Endodermal cell (in vitro differentiated cells): Measurements from ENCODE around the gene PMCH. TPM values are rescaled to one million over a fixed set of nuclear protein-coding genes. Genes with fewer than 3 reads are reported as not detected.

Experiments
- DNase-seq: peaks from one replicate; pipeline ENCODE4 v3.0.0-alpha.2; 2017
- H3K27ac ChIP-seq: 2 replicates; pipeline ENCODE4 v1.5.1; 2013; ENCODE audit warnings: mild to moderate bottlenecking, low read depth, low read length, moderate library complexity
- H3K27me3 ChIP-seq: 2 replicates; pipeline ENCODE4 v1.6.1; 2013; ENCODE audit warnings: mild to moderate bottlenecking, low read length, moderate library complexity; ENCODE audit not compliant: insufficient read depth, control insufficient read depth, poor library complexity, severe bottlenecking
- H3K36me3 ChIP-seq: 2 replicates; pipeline ENCODE4 v1.7.0; 2013; ENCODE audit warnings: mild to moderate bottlenecking, low read length, moderate library complexity; ENCODE audit not compliant: control insufficient read depth, insufficient read depth
- H3K4me1 ChIP-seq: one replicate; pipeline ENCODE4 v1.7.0; 2013; ENCODE audit warnings: low read length; ENCODE audit not compliant: control insufficient read depth, insufficient read depth
- H3K4me3 ChIP-seq: 2 replicates; pipeline ENCODE4 v1.5.1; 2013; ENCODE audit warnings: mild to moderate bottlenecking, low read length, moderate library complexity
- H3K9ac ChIP-seq: 2 replicates; pipeline ENCODE4 v1.6.1; 2013; ENCODE audit warnings: mild to moderate bottlenecking, low read length, moderate library complexity; ENCODE audit not compliant: poor library complexity, severe bottlenecking; ENCODE audit errors: extremely low read depth
- H3K9me3 ChIP-seq: 2 replicates; pipeline ENCODE4 v1.6.1; 2013; ENCODE audit warnings: mild to moderate bottlenecking, low read length, moderate library complexity; ENCODE audit not compliant: control insufficient read depth
- H3K27ac Mint-ChIP-seq: 2 replicates; pipeline ENCODE4 v1.8.0; 2020; ENCODE audit warnings: mixed read lengths
- H3K27me3 Mint-ChIP-seq: 2 replicates; pipeline ENCODE4 v1.8.0; 2021; ENCODE audit warnings: mild to moderate bottlenecking, mixed read lengths; ENCODE audit not compliant: insufficient read depth
- H3K36me3 Mint-ChIP-seq: 2 replicates; pipeline ENCODE4 v1.8.0; 2020; ENCODE audit warnings: low read depth, mixed read lengths
- H3K4me1 Mint-ChIP-seq: 2 replicates; pipeline ENCODE4 v1.8.0; 2020; ENCODE audit warnings: mixed read lengths
- H3K4me3 Mint-ChIP-seq: 2 replicates; pipeline ENCODE4 v1.8.0; 2020; ENCODE audit warnings: mild to moderate bottlenecking, moderate library complexity, mixed read lengths
- H3K9me3 Mint-ChIP-seq: 2 replicates; pipeline ENCODE4 v1.8.0; 2020; ENCODE audit warnings: mild to moderate bottlenecking, mixed read lengths
- CTCF ChIP-seq: fragments of 200-600 bp; sonication (generic); conservative IDR thresholded peaks from 2 replicates; pipeline ENCODE4 v1.5.0; 2021; ENCODE audit warnings: antibody characterized with exemption, mild to moderate bottlenecking
- WGBS, 2 experiments: methylation state at CpG; one replicate each; pipeline versions ENCODE4 v1.1.5 to v1.1.7; 2013; ENCODE audit warnings: missing lambda C conversion rate in 2 of 2, mixed read lengths in 1 of 2; ENCODE audit not compliant: insufficient coverage in 1 of 2, insufficient read length in 1 of 2; 5-methylcytosine and 5-hydroxymethylcytosine counted together
- total RNA-seq, 2 donors: library from RNA; stranded (reverse); fragmentation: NEBNext Ultra II Directional in 1 of 2; extraction: Animal tissue kit (Norgen Biotek cat#: 25700) in 1 of 2; gene quantifications; 2 replicates in 1 of 2; 3 replicates in 1 of 2; pipeline ENCODE4 v1.2.1, GENCODE V29; 2021

Gene PMCH
- total RNA-seq, 2 donors from 2014 or later = not detected

GRCh38 chr12:102174761-102175160 is 22.9 kb downstream of the PMCH start:
- Histone ChIP-seq H3K36me3 (peaks cover 19% of the 10 kb centered on the region), H3K27me3 (no peaks in the 10 kb centered on the region), H3K4me3 (no peak overlapping the region), H3K27ac (no peak overlapping the region), H3K9me3 (no peaks in the 10 kb centered on the region), H3K9ac (no peak overlapping the region), H3K4me1 (no peaks in the 10 kb centered on the region)
- H3K4me3 Mint-ChIP-seq = no peak overlapping the region
- H3K9me3 Mint-ChIP-seq = no peaks in the 10 kb centered on the region
- WGBS, 2 experiments = 80 to 90% methylated on average over 1 to 2 of the region's 2 CpGs
- no peaks in the 10 kb centered on the region for H3K27me3 Mint-ChIP-seq
- no peaks in the 10 kb centered on the region for H3K4me1 Mint-ChIP-seq
- H3K27ac Mint-ChIP-seq = no peak overlapping the region
- TF ChIP-seq CTCF = no peak
- no peak for DNase-seq
- peaks cover 4% of the 10 kb centered on the region for H3K36me3 Mint-ChIP-seq

- H3K9me3 ChIP-seq = no peaks in the 10 kb centered on the region
- H3K4me1 Mint-ChIP-seq = no peaks in the 10 kb centered on the region
- H3K27me3 ChIP-seq = no peaks in the 10 kb centered on the region
- TF ChIP-seq CTCF = no peak
- 98% methylated on average over 2 of the region's 2 CpGs; no CpG with 5 or more reads in 1 of the 2 experiments for WGBS, 2 experiments
- H3K9ac ChIP-seq = no peak overlapping the region
- H3K4me1 ChIP-seq = no peaks in the 10 kb centered on the region
- H3K27ac Mint-ChIP-seq = no peak overlapping the region
- peaks cover 4% of the 10 kb centered on the region for H3K36me3 Mint-ChIP-seq
- no peaks in the 10 kb centered on the region for H3K9me3 Mint-ChIP-seq
- H3K4me3 ChIP-seq = no peak overlapping the region
- no peaks in the 10 kb centered on the region for H3K27me3 Mint-ChIP-seq
- H3K27ac ChIP-seq = no peak overlapping the region
- DNase-seq = no peak
- no peak overlapping the region for H3K4me3 Mint-ChIP-seq
- H3K36me3 ChIP-seq = peaks cover 16% of the 10 kb centered on the region
Measured at GRCh38 chr12:102174117-102174516, 23.5 kb downstream of the PMCH start.

- peaks cover 4% of the 10 kb centered on the region for H3K36me3 Mint-ChIP-seq
- H3K27ac Mint-ChIP-seq = no peak overlapping the region
- peaks cover 12% of the 10 kb centered on the region for H3K36me3 ChIP-seq
- no peaks in the 10 kb centered on the region for H3K9me3 ChIP-seq
- no peaks in the 10 kb centered on the region for H3K9me3 Mint-ChIP-seq
- H3K27me3 ChIP-seq = no peaks in the 10 kb centered on the region
- no peak overlapping the region for H3K4me3 ChIP-seq
- no peaks in the 10 kb centered on the region for H3K4me1 Mint-ChIP-seq
- H3K4me1 ChIP-seq = no peaks in the 10 kb centered on the region
- no peak overlapping the region for H3K4me3 Mint-ChIP-seq
- no peak overlapping the region for H3K9ac ChIP-seq
- no peak for TF ChIP-seq CTCF
- no peak overlapping the region for H3K27ac ChIP-seq
- no peak for DNase-seq
- no peaks in the 10 kb centered on the region for H3K27me3 Mint-ChIP-seq
Measured at GRCh38 chr12:102172436-102172835, 25.2 kb downstream of the PMCH start.
